D721Med (cell line): ENCODE data around the gene CCDC192.

Experiments
- DNase-seq: peaks from one replicate; pipeline ENCODE4 v3.0.0; 2011; ENCODE audit warnings: low spot score; ENCODE audit not compliant: insufficient read length
- FAIRE-seq: peaks from 2 replicates; lab custom pipeline; 2011; peaks lifted over from hg19 to GRCh38; lab: Jason Lieb, UNC
- TF ChIP-seq, protein P1 (sequence below): IDR thresholded peaks from 2 replicates; pipeline ENCODE4 v1.5.1; 2012; ENCODE audit warnings: mild to moderate bottlenecking, control low read depth; ENCODE audit not compliant: insufficient read depth; ENCODE audit errors: missing control alignments

The CCDC192 gene

GRCh38 chr5:127867022-127867783 is 164.0 kb downstream of the CCDC192 start:
- no peak for DNase-seq
- peak; percentile 6 for FAIRE-seq
- TF ChIP-seq, protein P1, sequence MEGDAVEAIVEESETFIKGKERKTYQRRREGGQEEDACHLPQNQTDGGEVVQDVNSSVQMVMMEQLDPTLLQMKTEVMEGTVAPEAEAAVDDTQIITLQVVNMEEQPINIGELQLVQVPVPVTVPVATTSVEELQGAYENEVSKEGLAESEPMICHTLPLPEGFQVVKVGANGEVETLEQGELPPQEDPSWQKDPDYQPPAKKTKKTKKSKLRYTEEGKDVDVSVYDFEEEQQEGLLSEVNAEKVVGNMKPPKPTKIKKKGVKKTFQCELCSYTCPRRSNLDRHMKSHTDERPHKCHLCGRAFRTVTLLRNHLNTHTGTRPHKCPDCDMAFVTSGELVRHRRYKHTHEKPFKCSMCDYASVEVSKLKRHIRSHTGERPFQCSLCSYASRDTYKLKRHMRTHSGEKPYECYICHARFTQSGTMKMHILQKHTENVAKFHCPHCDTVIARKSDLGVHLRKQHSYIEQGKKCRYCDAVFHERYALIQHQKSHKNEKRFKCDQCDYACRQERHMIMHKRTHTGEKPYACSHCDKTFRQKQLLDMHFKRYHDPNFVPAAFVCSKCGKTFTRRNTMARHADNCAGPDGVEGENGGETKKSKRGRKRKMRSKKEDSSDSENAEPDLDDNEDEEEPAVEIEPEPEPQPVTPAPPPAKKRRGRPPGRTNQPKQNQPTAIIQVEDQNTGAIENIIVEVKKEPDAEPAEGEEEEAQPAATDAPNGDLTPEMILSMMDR: no peak

DNA sequence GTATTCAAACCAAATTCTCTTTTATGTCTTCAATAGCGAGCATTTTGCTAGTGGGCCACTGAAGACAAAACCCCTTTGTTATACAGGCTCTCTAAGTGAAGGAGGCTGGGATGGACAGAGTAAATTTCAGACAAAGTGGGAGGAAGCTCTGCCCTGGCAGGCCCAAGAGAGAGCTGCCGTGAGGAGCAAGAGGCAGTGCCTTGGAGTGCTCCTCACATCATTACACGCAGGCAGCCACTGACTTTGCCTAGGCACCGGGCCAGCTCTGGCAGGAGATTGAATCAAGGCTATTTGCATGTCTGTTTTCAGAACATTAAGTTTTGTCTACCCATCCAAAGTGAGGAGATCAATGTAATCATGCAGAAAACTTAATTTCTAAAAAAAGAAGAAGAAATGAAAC is 167.7 kb downstream of the CCDC192 start:
- TF ChIP-seq, protein P1: no peak
- DNase-seq: no peak
- no peak for FAIRE-seq

DNA sequence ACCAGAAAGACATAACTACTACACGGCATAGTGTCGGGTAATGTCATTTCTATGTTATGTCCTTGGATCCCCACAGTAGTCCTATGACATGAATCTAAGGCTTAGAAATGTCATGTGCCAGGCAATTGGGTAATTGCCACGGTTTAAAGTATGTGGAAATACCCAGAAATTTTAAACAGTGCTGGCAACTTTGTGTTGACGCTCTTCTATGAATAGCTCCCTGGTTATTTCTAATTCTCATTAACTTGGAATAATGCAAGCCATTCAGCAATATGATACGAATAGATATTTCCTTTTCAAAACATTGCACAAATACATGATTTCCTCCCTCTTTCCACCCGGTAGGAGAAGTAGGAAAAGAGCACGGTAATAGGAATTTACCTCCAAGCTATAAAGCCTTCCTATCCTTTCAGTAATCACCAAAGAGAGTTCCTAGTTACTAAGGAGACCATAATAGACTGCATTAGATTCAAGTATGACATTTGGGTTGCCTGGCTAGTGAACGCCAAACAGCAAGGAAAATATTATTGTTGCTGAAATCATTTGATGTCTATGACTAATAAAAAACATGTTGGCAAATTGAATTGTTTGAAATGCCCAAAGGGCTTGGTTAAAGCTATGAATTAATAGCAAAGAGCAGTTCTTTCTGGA is 168.4 kb downstream of the CCDC192 start:
- TF ChIP-seq, protein P1: no peak
- FAIRE-seq (no peak), DNase-seq (no peak)

- TF ChIP-seq, protein P1: no peak
- FAIRE-seq (no peak), DNase-seq (no peak)
Measured at GRCh38 chr5:127872494-127872893, 169.3 kb downstream of the CCDC192 start.

DNA sequence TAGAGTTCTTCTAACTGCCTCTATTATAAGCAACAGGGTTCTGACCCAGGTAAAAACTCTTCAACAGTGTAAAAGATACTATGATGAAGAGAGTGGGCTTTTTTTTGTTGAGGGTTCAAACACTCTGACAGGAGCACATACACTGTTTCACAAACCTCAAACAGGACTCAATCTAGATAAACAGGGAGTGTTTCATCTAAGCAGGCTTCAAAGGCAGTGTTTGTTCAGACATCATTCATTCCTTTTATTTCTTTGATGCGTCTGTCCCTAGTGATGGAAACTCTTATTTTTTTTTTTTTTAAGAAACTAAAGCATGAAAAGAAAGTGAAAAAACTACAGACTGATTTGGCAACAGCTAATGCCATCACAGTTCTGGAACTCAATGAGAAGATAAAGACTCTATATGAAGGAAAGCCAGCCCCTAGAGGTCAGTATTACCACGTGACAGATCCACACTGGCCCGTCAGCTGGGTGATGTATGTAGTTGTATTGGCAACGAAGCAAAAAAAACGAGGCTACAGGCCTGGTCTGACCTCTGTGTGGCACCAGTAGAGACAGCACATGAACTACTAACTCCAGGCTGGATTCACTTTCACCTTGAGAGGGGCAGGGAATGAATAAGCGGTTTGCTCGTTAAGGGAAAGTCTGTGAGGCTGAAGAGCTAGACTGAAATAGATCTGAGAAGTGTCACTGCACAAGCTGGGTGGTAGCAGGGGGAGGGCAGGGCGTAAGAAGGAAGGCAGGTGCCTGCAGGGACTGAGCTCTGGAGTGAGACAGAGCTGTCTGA is 172.2 kb downstream of the CCDC192 start:
- DNase-seq: no peak
- no peak for FAIRE-seq
- TF ChIP-seq, protein P1: peak; percentile 64

- TF ChIP-seq, protein P1: no peak
- no peak for FAIRE-seq
- no peak for DNase-seq
Measured at GRCh38 chr5:127876384-127876783, 173.2 kb downstream of the CCDC192 start.
